ENCODE measurements around the gene CLDN6.
"Not testable (repeated sequence)": the region's sequence is repeated elsewhere in the genome, so short reads cannot be mapped to it uniquely, and the experiment has no call there.

Gene CLDN6

DNA sequence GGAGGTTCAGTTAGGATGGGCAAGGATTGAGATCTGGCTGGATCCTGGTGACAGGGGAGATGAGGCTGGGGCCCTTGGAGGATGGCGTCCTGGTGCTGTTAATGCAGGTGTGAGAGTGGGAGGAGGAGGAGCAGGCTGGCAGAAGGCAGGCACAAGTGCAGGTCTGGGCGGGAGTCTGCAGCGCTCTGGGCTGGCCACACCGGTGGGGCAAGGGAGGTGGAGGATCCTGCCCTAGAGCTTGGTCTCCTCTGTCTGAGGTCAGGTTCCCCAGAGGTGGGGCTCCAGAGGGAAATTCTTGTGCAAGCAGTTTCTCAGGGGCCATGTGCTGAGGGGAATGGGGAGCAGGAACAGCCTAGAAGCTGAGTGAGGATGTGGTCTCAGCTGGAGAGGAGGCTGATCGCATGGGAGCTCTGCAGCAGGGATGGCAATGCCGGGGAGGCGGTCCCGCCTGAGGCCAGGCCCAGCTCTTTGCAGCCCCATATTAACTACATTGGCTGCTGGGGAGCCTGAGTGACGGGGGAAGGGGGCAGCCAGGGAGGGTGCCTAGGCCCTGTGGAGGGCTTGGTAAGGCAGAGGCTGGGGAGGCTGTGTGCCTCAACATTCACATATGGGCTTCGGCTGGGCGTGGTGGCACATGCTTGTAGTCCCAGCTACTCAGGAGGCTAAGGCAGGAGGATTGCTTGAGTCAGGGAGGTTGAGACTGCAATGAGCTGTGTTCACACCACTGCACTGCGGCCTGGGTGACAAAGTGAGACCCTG lies 34.8 kb upstream of the CLDN6 start:
- in situ Hi-C loops (cut with MboI; ENCODE audit: low sequenced_read_pairs), result not testable (repeated sequence)

DNA sequence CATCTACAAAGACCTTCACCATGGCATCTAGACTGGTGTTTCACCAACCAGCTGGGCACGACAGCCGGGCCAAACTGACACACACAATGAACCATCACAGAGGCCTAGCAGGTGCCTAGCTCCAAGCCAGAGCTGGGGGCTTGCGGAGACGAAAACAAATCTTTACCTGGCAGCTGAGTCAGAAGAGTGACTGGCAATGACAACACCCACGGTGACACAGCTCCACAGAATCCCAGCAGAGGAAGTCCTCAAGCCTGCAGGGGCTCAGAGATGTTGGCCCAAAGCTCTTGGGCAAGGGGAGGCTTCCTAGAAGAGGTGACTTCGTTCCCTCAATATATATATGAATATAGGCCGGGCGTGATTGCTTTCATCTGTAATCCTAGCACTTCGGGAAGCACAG lies 33.5 kb upstream of the CLDN6 start:
- in situ Hi-C loops (cut with MboI; ENCODE audit: low sequenced_read_pairs), result no loop called here

DNA sequence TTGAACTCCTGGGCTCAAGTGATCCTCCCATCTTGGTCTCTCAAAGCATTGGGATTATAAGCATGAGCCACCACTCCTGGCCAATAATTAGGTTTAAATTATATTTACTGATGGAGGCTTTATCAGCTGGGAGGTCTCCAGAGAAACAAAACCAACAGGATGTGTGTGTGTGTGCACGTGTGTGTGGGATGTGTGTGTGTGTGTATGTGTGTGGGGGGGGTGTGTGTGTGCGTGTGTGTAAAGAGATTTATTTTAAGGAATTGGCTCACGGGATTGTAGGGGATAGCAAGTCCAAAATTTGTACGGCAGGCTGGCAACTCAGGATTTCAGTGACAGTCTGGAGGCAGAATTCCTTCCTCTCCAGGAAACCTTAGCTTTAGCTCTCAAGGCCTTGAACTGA lies 33.0 kb upstream of the CLDN6 start:
- in situ Hi-C loops (cut with MboI; ENCODE audit: low sequenced_read_pairs), result no loop called here

DNA sequence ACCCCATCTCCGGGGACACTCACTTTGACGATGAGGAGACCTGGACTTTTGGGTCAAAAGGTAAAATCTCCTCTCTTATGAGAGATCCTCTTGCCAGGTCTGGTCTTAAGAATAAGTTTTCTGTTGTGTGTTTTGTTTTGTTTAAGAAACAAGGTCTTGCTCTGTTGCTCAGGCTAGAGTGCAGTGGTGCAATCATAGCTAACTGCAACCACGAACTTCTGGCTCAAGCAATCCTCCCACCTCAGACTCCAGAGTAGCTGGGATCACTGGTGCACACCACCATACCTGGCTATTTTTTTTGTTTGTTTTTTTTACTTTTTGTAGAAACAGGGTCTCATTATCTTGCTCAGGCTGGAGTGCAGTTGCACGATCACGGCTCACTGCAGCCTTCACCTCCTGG lies 32.5 kb upstream of the CLDN6 start:
- in situ Hi-C loops (cut with MboI; ENCODE audit: low sequenced_read_pairs), result no loop called here

DNA sequence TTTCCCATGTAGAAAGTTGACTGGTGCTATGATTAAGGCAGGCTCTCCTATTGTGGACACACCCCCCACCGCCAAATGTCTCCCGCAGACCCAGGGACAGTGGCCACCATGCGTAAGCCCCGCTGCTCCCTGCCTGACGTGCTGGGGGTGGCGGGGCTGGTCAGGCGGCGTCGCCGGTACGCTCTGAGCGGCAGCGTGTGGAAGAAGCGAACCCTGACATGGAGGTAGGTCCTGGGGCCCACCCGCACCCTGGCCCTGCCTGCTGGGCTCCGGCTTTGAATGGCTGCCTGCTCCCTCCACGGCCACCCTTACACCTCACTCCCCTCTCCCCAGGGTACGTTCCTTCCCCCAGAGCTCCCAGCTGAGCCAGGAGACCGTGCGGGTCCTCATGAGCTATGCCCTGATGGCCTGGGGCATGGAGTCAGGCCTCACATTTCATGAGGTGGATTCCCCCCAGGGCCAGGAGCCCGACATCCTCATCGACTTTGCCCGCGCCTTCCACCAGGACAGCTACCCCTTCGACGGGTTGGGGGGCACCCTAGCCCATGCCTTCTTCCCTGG lies 32.0 kb upstream of the CLDN6 start:
- in situ Hi-C loops (cut with MboI; ENCODE audit: low sequenced_read_pairs), result no loop called here

DNA sequence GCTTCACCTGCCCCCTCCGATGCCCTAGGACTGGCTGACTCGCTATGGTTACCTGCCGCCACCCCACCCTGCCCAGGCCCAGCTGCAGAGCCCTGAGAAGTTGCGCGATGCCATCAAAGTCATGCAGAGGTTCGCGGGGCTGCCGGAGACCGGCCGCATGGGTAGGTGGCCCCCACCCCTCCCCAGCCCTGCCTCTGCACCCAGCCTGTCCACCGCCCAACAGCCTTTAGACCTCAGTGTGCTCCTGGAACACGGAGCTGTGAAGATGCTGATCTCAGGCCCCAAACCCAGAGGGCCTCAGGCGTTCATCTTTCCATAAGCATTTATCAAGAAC lies 29.4 kb upstream of the CLDN6 start:
- in situ Hi-C loops (cut with MboI; ENCODE audit: low sequenced_read_pairs), result no loop called here

DNA sequence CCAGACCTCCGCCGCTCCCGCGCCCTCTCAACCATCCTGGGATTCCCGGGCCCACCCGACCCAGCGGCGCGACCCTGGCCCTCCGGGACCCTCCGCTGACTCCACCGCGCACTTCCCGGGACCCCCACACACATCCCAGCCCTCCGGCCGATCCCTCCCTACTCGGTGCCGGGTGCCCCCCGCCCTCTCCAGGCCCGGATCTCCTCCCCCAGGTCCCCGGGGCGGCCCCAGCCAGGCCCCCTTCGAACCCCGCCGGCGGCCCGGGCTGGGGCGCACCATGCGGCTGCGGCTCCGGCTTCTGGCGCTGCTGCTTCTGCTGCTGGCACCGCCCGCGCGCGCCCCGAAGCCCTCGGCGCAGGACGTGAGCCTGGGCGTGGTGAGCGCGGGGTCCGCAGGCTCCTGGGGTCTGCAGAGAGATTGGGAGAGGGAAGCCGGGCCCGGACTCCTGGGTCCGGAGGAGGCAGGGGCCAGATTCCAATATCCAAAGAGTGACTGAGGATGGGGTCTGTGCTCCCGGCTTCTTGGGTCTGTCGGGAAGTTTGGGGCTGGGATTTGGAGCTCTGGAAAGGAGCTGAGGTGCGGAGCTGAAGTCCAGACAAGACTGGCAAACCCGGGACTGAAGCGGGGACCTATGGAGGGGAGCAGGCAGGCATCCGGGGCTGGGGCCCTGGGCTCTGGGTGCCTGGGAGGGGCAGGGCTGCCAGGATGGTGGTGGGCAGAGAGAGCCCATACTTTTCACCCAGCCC lies 28.8 kb upstream of the CLDN6 start:
- in situ Hi-C loops (cut with MboI; ENCODE audit: low sequenced_read_pairs), result no loop called here

DNA sequence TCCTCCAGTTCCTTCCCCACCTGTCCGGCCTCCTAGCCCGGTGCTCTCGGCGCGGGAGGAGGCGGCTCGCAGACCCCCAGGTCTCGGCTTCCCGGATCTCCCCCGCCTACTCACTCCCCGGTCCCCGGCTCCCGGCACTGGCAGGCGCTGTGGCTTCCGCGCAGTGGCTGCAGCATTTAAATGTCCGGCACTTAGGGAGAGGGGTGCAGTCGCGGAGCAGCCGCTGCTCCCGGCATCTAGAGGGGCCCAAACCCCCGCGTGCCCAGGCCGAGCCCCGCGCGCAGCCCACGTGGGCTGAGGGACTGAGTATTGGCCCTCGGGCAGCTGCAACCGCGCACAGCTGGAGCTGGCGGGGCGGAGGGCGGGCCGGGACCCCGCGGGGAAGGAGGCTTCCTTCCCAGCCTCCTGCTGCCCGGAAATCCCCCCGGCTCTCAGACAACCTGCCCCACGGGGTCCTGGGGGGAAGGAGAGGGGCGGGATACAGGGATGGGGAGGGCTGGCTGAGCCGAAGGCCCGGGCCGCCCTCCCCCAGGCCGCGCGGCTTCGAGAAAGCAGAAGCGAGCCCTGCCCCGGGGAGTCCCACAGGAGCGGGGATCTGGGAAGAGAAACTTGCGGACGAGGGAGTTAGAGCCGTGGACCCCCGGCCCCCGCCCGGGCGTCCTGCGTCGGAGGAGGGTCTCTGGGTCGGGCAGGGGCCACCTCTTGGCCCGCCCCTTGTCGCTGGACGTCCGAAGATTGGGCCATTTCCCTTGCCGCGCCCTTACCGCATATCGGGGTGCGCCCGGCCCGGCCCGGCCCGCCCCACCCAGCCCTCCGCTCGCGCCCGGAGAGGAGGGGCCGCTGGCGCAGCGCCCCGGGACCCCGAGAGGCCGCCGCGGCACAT lies 28.0 kb upstream of the CLDN6 start, which contains the start of gene MMP25:
MMP25 (plus strand) TSS at position 804 of the 883 bp plus-strand sequence. CDS start 357 bp downstream, outside the sequence.
- in situ Hi-C loops (cut with MboI; ENCODE audit: low sequenced_read_pairs), result no loop called here

DNA sequence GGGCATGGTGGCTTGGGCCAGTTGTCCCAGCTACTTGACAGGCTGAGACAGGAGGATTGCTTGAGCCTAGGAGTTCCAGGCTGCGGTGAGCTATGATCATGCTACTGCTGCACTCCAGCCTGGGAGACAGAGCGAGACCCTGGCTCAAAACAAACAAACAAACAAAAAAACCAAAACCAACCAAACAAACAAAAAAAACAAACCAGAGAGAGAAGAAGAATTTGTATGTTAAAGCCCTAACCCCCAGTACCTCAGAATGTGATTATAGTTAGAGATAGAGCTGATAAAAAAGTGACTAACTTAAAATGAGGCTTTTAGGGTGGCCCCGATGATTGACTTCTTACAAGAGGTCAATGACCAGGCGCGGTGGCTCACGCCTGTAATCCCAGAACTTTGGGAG lies 26.7 kb upstream of the CLDN6 start:
- in situ Hi-C loops (cut with MboI; ENCODE audit: low sequenced_read_pairs), result no loop called here

DNA sequence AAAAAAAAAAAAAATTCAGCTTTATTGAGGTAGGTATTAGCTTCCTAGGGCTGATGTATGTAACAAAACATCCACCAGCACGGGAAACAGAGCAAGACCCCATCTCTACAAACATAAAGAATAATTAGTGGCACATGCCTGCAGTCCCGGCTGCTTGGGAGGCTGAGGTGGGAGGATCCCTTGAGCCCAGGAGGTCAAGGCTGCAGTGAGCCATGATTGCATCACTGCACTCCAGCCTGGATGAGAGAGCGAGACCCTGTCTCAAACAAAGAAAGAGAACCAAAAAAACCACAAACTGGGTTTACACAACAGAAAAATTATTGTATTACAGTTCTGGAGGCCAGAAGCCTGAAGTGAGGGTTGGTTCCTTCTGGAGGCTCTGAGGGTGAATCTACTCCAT lies 24.4 kb upstream of the CLDN6 start:
- in situ Hi-C loops (cut with MboI; ENCODE audit: low sequenced_read_pairs), result no loop called here

DNA sequence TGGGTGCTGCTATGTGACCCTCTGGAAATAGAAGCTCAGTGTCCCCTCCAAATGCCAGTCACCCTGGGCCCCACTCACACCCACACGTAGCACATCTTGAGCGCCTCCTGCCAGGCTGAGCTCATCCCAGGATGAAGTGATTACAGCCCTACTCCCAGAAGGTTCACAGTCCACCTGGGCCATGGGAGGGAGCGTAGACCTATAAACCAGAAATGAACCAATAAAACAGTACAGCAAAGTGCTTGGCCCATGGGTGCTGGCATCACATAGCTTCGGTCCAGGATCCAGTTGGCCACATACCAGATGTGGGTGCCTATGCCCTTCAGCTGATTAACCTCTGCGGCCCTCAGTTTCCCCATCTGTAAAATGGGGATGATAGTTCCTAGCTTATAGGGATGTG lies 20.9 kb upstream of the CLDN6 start:
- in situ Hi-C loops (cut with MboI; ENCODE audit: low sequenced_read_pairs), result no loop called here

DNA sequence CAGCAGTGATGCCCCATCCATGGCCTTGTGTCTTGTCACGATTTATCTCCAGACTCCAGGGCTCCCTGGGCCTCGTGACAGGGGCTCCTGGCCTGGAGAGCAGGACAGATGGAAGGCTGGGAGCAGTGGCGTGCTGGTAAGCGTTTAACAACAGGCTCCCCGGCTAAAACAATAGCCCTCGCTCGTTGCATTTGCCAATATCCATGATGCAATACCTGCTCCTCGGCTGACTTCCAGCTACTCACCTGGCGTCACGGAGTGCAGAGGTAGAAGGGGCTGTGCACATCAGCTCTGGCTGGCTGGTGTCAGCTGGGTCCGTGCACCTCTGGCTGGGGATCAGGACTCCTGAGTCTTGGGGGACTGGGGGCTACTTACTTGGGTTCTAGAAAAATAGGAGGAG lies 20.3 kb upstream of the CLDN6 start:
- in situ Hi-C loops (cut with MboI; ENCODE audit: low sequenced_read_pairs), result no loop called here

DNA sequence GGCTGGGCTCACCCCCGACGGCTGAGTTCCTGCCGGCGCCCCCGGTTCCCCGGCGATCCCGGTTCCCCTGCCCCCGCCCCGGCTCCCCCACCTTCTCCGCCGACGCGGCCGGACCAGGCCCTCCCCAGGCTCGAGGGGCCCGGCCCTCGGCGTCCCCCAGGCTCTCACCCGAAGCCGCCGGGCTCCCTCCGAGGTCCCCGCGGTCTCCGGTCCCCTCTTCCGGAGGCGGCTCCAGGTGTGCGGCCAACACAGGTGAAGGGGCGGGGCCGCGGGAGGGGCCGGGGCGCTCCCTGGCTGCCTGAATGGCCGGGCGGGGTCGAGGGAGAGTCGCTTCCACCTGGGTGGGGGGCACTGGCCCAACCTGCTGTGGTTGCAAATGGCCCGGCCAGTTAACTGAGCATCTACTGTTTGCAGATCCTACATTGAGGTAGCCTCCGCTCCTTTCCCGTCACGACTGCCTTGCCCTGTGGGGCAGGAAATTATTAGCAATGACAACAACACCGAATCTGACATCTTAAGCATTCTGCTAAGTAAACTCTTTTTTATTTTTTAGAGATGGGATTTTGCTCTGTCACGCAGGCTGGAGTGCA lies 18.8 kb upstream of the CLDN6 start, which contains the start of gene BICDL2:
BICDL2 (minus strand) TSS at position 219 of the 590 bp plus-strand sequence. CDS start 1,448 bp downstream, outside the sequence.
- in situ Hi-C loops (cut with MboI; ENCODE audit: low sequenced_read_pairs), result no loop called here

DNA sequence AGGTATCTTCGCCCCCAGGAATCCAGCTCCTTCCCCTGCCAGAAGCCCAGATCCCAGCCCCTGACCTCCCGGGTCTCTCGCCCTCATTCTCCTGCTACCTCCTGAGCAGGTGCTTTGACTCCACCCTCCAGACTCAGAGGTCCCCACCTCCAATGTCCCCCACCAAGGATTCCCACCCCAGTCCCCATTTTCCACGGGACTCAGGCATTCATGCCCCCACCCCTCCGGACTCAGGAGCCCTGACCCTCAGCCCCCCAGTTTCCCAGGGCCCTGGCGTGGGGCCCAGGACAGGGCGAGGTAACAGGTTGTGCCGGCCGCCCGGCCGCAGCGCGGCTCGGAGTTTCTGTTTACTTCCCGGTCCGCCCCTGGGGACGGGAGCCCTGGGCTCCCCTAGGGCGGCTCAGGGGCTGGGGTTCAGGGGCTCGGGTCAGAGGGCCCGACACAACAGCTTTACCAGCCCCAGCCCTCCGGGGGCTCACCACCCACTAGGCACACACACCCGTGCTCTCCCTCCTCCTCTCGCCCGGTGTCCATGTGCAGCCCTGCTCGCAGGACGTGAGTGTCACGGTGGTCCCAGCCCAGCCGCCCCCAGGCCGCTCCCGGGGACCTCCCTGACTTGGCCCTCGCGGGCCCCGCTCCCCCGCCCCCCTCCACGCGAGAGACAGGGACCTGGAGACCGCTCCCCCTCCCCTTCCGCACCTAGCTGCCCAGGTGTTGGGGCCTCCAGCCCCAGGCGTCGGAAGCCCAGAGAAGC lies 18.2 kb upstream of the CLDN6 start:
- in situ Hi-C loops (cut with MboI; ENCODE audit: low sequenced_read_pairs), result no loop called here

DNA sequence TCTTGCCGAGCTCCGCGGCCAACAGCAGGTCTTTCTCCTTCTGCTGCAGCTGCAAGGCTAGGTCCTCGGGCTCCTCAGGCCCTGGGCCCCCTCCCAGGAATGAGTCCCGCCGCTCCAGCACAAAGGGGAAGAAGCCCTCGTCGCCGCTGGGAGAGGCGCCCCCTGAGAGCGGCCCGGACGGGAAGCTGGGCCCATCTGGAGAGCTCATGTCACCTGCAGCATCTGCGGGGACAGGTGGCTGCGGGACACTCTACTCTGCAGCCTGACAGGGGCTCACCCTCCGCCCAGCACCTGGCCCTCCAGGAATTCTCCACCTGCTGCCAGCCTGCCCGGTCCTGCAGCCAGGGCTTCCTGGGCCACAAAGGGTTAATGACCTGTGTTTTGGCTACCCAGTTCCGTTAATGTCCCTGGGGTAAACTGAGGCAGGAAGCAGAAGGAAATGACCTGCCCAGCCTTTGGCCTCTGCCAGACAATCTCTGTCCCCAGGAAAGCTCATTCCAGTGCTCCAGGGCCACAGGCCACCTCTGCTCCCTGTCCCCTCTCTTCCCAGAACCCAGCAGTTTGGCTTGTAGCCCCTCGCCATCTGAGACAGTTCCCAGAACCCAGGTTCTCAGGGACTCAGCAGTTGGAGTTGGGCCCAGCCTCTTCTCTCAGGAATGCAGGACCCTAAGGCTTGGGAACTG lies 17.4 kb upstream of the CLDN6 start:
- in situ Hi-C loops (cut with MboI; ENCODE audit: low sequenced_read_pairs), result no loop called here

DNA sequence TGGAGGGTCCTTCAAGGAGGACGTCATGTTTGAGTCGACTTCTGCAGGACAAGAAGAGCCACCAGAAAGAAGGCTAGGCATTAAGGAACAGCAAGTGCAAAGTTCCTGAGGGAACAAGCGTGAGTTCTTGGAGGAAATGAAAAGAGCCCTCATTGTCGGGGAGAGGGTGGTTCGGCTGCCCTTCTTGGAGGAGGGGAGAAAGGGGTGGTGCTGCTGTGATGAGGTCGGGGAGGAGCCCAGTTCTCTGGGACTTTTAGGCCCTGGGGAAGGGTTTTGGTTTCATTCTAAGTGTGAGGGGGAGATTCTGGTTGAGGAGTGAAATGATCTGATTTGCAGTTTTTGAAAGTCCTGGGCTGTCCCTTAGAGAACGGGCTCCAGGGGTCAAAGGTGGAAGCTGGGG lies 14.6 kb upstream of the CLDN6 start:
- in situ Hi-C loops (cut with MboI; ENCODE audit: low sequenced_read_pairs), result no loop called here

DNA sequence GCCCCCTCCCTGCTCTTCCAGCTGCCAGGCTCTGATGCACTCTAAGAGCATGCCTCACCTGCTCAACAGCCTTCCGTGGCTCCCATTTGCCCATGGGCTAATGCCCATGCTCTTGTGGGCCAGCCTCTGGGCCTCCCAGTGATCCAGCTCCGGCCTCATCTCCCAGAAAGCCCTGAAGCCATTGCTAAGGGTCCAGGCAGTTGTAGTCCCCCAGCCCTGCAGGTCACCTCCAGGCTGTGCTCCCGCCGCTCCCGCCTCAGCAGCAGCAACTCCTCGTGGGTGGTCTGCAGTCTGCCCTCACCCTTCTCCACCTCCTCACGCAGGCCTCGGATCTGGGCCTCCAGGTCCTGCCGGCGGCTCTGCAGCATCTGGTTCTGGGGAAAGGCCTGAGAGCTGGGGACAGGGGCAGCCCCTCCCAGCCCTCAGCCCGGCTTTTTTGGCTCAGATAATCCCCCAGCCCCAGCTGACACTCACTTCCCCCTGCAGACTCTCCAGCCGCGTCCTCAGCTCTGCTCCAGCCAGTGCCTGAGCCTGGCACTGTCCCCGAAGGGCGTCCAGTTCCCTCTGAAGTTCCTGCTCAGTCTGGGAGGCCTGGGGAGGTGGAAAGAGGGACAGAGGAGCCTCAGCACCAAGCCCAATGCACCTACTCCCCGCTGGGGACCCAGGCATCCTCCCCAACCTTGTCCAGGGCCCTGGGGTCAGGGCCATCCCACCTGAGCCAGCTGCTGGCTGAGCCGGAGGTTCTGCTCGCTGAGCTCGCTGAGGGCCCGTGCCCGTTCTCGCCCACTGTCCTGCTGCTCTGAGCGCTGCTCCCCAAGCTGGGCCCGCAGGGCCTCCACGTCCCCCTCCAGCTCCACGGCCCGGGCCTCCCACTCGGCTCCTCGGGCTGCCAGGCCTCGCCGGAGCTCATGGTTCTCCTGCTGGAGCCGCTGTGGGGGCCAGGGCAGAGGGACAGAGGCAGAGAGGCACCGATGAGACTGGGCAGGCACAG lies 12.5 kb upstream of the CLDN6 start:
- in situ Hi-C loops (cut with MboI; ENCODE audit: low sequenced_read_pairs), result no loop called here

DNA sequence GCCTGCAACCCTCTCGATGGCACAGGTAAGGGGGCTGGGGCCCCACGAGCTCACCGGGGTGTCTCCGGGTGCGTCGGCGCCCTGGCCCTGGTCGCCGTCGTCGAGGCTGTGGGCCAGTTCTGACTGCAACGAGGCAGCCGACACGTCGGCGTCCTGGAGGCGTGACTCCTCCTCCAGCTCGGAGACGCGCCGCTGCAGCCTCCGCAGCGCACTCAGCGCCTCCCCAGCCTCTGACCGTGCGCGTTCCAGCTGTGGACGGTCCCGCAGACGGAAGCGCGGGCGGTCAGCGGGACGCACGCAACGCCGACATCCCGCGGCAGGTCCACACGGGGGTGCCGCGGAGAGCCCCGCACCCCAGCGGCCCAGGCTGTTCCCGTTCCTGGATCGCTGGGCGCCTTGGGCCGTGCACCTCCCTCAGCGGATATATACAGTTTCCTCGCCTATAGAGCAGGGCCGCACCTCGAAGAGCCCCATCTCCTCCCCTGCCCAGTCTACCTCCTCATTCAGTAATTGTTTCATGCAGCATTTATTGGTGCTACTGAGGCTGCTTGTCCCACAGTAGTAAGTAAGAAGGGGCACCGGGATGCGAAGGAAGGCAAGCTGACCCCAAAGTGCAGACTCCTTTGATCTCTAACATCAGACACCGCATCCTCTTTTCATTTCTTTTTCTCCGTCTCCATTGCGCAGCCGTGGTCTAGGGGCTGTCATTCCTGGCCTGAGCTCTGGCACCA lies 11.7 kb upstream of the CLDN6 start:
- in situ Hi-C loops (cut with MboI; ENCODE audit: low sequenced_read_pairs), result no loop called here
